ENCODE measurements around the gene NPHP4.

NPHP4 gene

DNA sequence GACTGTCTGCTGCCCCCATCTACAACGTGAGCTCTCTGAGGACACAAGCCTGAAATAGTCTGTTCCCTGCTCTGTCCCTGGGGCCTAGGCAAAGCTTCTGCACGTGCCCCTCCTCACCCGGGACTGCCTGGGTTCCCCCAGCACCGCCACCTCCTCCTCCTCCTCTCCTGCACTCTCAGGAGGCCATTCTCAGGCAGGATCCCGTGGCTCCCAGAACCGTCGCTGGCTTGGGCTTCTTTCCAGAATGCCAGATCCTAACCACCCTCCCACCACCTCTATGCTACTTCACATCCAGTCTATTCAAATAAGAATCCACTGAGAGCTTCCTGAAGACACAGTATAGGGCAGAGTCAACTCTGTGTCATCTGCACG is 11.2 kb downstream of the NPHP4 start:
- H3K36me3 ChIP-seq (ENCODE audit: insufficient read depth, low read length) = peaks cover 5% of the 10 kb centered on the region
- no peaks in the 10 kb centered on the region for H3K27me3 ChIP-seq (ENCODE audit: control insufficient read depth in 1 of 2, insufficient read depth in 2 of 2, low read length in 2 of 2)
- H3K4me1 ChIP-seq (ENCODE audit: insufficient read depth, low read length) = no peaks in the 10 kb centered on the region
- no peak overlapping the region for H3K9ac ChIP-seq (ENCODE audit: low read length)
- H3K4me3 ChIP-seq (ENCODE audit: low read depth in 1 of 2, low read length in 2 of 2) = no peak overlapping the region
- H3K9me3 ChIP-seq (ENCODE audit: low read length) = no peaks in the 10 kb centered on the region
- no peak overlapping the region for H3K27ac ChIP-seq (ENCODE audit: low read depth, low read length)

DNA sequence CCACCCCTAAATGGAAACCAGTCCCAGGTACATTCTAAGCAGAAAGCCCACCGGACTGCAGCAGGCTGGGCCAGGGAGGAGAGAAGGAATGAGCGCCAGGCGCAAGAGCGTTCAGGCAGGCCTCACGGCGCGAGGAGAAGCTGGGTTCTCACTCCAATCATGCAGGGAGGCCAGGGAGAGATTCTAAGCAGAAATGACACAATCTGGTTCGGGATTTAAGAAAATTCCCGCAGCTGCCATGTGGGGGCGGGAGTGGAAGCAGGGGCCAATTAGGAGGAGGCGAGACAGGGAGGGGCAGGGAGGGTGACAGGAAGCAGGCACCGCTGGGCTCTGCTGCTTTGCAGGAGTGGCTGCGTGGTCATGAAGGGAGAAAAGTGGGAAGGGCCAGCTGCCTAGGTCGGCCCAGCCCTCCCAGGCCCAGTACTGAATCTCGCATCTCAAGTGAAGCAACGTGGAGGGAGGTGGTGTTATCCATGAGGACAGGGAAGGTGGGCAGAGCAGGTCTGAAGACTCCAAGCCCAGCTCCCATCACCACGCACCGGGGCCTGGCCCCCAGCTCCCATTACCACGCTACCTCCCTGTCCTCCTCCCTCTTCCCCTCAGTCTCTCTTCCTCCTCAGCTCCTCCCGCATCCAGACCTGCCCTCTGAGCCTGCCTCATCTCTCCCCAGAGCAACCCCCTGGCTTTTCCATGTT is 11.8 kb downstream of the NPHP4 start:
- Histone ChIP-seq H3K4me1 (ENCODE audit: insufficient read depth, low read length) (no peaks in the 10 kb centered on the region), H3K9me3 (ENCODE audit: low read length) (no peaks in the 10 kb centered on the region), H3K36me3 (ENCODE audit: insufficient read depth, low read length) (peaks cover 4% of the 10 kb centered on the region), H3K9ac (ENCODE audit: low read length) (no peak overlapping the region), H3K4me3 (ENCODE audit: low read depth in 1 of 2, low read length in 2 of 2) (no peak overlapping the region), H3K27ac (ENCODE audit: low read depth, low read length) (no peak overlapping the region), H3K27me3 (ENCODE audit: control insufficient read depth in 1 of 2, insufficient read depth in 2 of 2, low read length in 2 of 2) (no peaks in the 10 kb centered on the region)

DNA sequence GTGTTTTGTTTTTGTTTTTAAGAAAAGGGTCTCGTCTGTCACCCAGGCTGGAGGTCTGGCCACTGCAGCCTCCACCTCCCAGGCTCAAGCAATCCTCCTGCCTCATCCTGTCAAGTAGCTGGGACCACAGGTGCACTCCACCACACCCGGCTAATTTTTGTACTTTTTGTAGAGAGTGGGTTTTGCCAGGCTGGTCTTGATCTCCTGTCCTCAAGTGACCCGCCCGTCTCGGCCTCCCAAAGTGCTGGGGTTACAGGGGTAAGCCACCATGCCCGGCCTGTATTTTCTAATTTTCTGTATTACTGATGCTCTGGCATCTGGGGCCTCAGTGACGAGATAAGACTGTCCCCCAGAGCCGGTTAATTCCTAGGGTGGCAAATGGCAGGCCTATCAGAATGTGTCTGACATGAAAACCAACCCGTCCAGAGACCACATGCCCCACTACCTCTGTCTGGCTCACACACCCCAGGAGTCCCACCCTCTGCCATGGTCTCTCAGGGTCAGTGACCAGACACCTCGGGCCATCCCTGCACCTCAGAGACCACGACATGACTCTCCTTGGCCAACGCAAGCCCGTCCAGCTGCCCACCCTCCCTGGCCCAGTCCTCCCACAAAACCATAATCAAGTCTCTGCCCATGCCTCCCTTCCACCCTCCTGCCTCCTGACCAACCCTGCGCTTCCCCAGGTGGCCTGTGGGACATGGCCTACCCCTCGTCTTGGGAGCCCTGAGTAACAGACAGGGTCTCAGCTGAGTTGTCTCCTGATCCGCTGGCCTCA is 12.5 kb downstream of the NPHP4 start:
- no peaks in the 10 kb centered on the region for H3K4me1 ChIP-seq (ENCODE audit: insufficient read depth, low read length)
- no peak overlapping the region for H3K27ac ChIP-seq (ENCODE audit: low read depth, low read length)
- H3K27me3 ChIP-seq (ENCODE audit: control insufficient read depth in 1 of 2, insufficient read depth in 2 of 2, low read length in 2 of 2) = no peaks in the 10 kb centered on the region
- H3K9ac ChIP-seq (ENCODE audit: low read length) = no peak overlapping the region
- H3K9me3 ChIP-seq (ENCODE audit: low read length) = no peaks in the 10 kb centered on the region
- H3K4me3 ChIP-seq (ENCODE audit: low read depth in 1 of 2, low read length in 2 of 2) = no peak overlapping the region
- H3K36me3 ChIP-seq (ENCODE audit: insufficient read depth, low read length) = no peaks in the 10 kb centered on the region

DNA sequence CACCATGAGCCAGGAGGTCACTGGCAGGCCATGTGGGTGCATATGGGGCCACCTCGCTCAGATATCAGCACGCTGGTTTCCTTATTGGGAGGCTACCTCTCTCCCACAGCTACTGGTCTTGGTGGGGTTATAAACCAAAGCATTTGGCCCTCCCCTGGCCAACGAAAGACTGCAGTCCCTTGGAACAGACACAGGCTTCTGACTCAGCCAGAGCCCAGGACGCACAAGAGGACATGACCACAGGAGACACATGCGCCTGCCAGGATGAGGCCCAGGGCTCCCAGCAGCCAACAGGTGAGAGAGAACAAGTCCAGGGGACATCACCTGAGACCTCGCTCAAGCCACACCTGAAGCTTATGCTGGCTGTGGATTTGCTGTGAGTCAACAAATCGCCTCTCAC is 13.8 kb downstream of the NPHP4 start:
- H3K27me3 ChIP-seq (ENCODE audit: control insufficient read depth in 1 of 2, insufficient read depth in 2 of 2, low read length in 2 of 2) = no peaks in the 10 kb centered on the region
- H3K4me3 ChIP-seq (ENCODE audit: low read depth in 1 of 2, low read length in 2 of 2) = no peak overlapping the region
- H3K4me1 ChIP-seq (ENCODE audit: insufficient read depth, low read length) = no peaks in the 10 kb centered on the region
- no peak overlapping the region for H3K27ac ChIP-seq (ENCODE audit: low read depth, low read length)
- H3K9me3 ChIP-seq (ENCODE audit: low read length) = no peaks in the 10 kb centered on the region
- H3K9ac ChIP-seq (ENCODE audit: low read length) = no peak overlapping the region
- H3K36me3 ChIP-seq (ENCODE audit: insufficient read depth, low read length) = peaks cover 7% of the 10 kb centered on the region

DNA sequence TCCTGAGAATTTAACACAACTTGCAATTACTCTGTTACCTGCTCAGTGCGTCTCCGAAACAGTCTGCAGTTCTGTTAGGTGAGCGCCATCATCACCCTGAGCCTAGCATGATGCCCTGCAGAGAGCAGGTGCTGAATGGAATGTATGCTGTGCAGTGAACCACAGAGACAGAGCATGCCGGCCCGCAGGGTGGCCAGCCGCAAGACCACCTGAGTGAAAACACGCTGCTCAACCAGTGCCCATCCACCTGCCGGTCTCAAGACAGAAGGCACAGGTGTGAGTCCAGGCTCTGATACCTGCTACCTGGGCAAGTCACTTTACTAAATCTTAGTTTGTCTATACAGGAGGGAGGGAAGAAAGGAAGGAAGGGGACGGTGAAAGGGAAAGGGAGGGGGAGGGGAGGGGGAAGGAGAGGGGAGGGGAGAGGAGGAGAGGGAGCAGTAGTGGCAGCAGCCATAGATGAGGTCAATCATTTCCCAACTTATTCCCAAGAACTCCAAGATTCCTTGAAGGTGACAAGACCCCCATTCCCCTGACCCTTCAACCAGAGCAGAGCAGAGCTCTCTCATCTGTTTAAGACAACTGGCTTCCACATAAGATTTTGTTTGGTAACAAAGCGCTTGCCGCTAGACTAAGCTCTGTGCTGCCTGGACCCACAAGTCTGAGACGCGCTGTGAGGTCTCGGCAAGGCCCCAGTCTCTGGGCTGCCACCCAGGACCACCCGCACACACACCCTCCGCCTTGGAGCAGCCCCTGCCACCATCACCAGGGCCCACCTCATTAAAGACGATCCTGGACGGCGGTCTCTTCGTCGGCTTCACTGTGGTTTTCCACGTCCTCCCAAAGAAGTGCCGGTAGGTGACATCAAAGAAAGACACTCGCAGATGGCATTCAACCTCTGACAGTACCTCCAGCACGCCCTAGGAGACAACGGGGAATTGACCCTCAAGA is 14.5 kb downstream of the NPHP4 start:
- H3K36me3 ChIP-seq (ENCODE audit: insufficient read depth, low read length) = peaks cover 9% of the 10 kb centered on the region
- no peaks in the 10 kb centered on the region for H3K9me3 ChIP-seq (ENCODE audit: low read length)
- no peak overlapping the region for H3K4me3 ChIP-seq (ENCODE audit: low read depth in 1 of 2, low read length in 2 of 2)
- H3K4me1 ChIP-seq (ENCODE audit: insufficient read depth, low read length) = no peaks in the 10 kb centered on the region
- no peaks in the 10 kb centered on the region for H3K27me3 ChIP-seq (ENCODE audit: control insufficient read depth in 1 of 2, insufficient read depth in 2 of 2, low read length in 2 of 2)
- no peak overlapping the region for H3K27ac ChIP-seq (ENCODE audit: low read depth, low read length)
- no peak overlapping the region for H3K9ac ChIP-seq (ENCODE audit: low read length)

DNA sequence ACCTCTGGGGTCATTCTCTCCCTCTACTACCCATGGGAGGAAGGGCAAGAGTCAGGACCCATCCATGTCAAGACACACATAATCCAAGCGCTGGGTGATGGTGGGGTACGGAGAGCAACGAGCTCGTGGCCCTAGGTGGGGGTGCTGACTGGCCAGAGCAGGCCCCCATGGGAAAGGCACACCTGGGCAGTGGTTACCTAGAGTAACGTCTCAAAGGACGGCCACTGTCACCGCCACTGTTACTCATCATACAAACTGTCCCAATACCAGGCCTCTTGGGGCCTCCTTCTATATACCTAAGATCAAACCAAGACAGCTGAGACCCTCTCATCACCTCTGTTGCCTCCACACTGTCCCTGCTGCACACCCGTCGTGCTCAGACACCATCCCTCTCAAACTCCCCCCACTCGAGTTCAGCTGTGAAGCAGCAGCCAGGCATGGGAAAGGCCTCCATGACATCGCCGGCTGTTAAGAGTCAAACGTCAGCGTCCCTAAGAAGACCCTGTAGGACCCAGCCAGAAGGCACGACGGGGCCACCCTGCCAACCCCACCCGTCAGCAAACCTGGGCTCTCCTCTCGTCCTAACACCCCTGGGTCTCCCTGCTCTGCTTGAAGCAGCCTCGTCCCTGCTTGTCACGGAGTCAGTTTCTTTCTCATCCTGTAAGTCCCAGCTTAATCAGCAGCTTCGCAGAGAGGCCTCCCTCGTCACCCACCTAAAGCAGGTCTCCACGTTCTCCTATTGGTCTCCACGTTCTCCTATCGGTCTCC is 15.3 kb downstream of the NPHP4 start:
- no peak overlapping the region for H3K9ac ChIP-seq (ENCODE audit: low read length)
- peaks cover 9% of the 10 kb centered on the region for H3K36me3 ChIP-seq (ENCODE audit: insufficient read depth, low read length)
- H3K27ac ChIP-seq (ENCODE audit: low read depth, low read length) = no peak overlapping the region
- no peak overlapping the region for H3K4me3 ChIP-seq (ENCODE audit: low read depth in 1 of 2, low read length in 2 of 2)
- H3K9me3 ChIP-seq (ENCODE audit: low read length) = no peaks in the 10 kb centered on the region
- H3K27me3 ChIP-seq (ENCODE audit: control insufficient read depth in 1 of 2, insufficient read depth in 2 of 2, low read length in 2 of 2) = no peaks in the 10 kb centered on the region
- H3K4me1 ChIP-seq (ENCODE audit: insufficient read depth, low read length) = no peaks in the 10 kb centered on the region

DNA sequence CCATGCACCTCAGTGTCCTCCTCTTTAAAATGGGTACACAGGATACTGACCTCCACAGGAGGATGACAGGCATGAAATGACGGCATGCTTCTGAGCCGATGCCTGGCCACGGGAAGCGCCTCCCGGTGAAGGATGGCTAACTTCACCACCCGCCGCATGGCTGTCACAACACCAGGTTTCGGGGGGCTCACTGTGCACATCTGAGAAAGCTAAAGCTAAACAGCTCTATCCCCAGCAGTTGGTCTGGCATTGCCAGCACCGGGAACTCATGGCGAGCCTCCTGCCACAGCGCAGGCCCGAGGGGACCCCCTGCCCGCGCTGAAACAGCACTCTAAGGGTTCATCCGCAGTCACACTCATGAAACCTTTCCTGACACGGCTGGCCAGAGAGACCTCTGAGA is 16.0 kb downstream of the NPHP4 start:
- Histone ChIP-seq H3K9ac (ENCODE audit: low read length) (no peak overlapping the region), H3K4me1 (ENCODE audit: insufficient read depth, low read length) (no peaks in the 10 kb centered on the region), H3K27ac (ENCODE audit: low read depth, low read length) (no peak overlapping the region), H3K9me3 (ENCODE audit: low read length) (no peaks in the 10 kb centered on the region), H3K27me3 (ENCODE audit: control insufficient read depth in 1 of 2, insufficient read depth in 2 of 2, low read length in 2 of 2) (no peaks in the 10 kb centered on the region), H3K4me3 (ENCODE audit: low read depth in 1 of 2, low read length in 2 of 2) (no peak overlapping the region), H3K36me3 (ENCODE audit: insufficient read depth, low read length) (peaks cover 9% of the 10 kb centered on the region)

DNA sequence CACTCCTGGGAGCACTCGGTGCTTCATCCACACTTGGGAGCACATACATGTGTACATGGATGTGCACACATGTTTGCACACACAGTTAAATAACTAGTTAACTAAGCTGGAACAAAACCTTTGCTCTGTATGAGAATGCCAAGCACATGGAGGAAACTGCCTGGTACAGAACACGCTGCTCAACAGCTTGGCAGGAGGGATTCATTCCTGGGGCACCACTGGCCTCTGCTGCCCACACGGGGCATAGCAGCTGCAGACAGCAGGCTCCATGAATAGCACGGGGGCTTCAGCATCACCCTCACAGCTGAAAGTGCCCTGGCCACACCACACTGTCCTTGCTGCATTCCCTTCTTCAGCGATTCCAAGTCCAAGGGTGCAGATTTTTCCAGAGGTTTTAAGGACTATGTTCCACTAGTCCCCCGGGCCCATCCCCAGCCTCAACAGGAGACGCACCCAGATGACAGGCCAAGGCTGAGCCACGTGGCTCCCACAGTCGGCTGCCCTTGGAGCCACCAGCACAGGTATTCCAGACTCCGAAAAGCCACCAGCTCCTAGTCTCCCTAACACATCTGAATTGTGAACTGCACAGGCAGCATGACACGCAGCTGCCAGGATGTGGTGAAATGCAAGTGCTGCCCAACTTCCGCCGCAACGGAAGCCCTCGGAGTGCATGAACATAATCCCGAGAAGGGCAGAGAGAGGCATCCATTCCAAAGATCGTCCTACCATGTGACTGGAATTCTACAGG is 16.9 kb downstream of the NPHP4 start:
- H3K4me1 ChIP-seq (ENCODE audit: insufficient read depth, low read length) = no peaks in the 10 kb centered on the region

DNA sequence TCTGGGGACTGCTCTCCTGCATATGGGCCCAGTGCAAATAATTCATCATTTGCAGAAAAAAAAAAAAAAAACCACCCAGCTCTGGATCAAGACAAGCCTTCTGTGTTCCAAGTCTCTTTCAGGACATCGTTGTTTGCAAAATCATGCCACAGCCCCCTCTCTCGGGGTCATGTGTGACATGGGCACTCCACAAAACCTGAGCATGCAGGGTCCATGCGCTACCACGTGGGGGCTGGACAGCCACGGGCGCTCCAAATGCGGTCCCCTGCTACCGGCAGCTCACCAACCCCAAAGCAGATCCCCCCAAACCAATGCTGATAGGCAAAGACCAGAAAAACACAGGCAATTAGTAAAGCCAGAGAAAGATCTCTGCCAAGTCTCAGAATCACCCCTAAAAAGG is 17.6 kb downstream of the NPHP4 start:
- Histone ChIP-seq H3K9ac (ENCODE audit: low read length) (no peak overlapping the region), H3K27me3 (ENCODE audit: control insufficient read depth in 1 of 2, insufficient read depth in 2 of 2, low read length in 2 of 2) (no peaks in the 10 kb centered on the region), H3K27ac (ENCODE audit: low read depth, low read length) (no peak overlapping the region), H3K4me3 (ENCODE audit: low read depth in 1 of 2, low read length in 2 of 2) (no peak overlapping the region), H3K9me3 (ENCODE audit: low read length) (no peaks in the 10 kb centered on the region), H3K36me3 (ENCODE audit: insufficient read depth, low read length) (peaks cover 9% of the 10 kb centered on the region), H3K4me1 (ENCODE audit: insufficient read depth, low read length) (no peaks in the 10 kb centered on the region)

More for the DNA sequence above, 16.9 kb downstream of the NPHP4 start:
- H3K27me3 ChIP-seq (ENCODE audit: control insufficient read depth in 1 of 2, insufficient read depth in 2 of 2, low read length in 2 of 2) = no peaks in the 10 kb centered on the region
- no peak overlapping the region for H3K4me3 ChIP-seq (ENCODE audit: low read depth in 1 of 2, low read length in 2 of 2)
- peaks cover 9% of the 10 kb centered on the region for H3K36me3 ChIP-seq (ENCODE audit: insufficient read depth, low read length)
- H3K9me3 ChIP-seq (ENCODE audit: low read length) = no peaks in the 10 kb centered on the region
- H3K9ac ChIP-seq (ENCODE audit: low read length) = no peak overlapping the region
- H3K27ac ChIP-seq (ENCODE audit: low read depth, low read length) = no peak overlapping the region

DNA sequence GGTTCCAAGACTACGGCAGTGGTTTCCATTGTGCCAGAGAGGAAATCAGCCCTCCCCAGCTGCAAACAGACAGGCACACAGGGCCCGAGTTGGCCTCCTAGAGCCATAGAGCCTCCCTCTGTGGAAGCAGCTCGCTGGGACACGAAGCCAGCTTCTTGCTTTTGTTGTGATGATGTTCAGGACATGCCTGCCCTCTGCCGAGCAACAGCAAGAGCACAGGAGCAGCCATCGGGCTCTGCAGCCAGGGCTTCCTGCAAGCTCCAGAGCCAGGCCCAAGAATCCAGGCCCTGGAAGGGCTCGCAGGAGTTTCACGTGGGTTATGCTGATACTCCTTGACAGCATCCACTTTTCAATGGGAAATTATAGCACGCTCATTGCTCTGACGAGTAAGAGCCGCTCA is 18.5 kb downstream of the NPHP4 start:
- Histone ChIP-seq H3K9ac (ENCODE audit: low read length) (no peak overlapping the region), H3K9me3 (ENCODE audit: low read length) (no peaks in the 10 kb centered on the region), H3K27me3 (ENCODE audit: control insufficient read depth in 1 of 2, insufficient read depth in 2 of 2, low read length in 2 of 2) (no peaks in the 10 kb centered on the region), H3K36me3 (ENCODE audit: insufficient read depth, low read length) (peaks cover 12% of the 10 kb centered on the region), H3K4me1 (ENCODE audit: insufficient read depth, low read length) (no peaks in the 10 kb centered on the region), H3K4me3 (ENCODE audit: low read depth in 1 of 2, low read length in 2 of 2) (no peak overlapping the region), H3K27ac (ENCODE audit: low read depth, low read length) (no peak overlapping the region)
